ENCODE measurements around the gene AXIN1. TPM values are rescaled to one million over a fixed set of nuclear protein-coding genes. Genes with fewer than 3 reads are reported as not detected.
"Not testable (repeated sequence)": the region's sequence is repeated elsewhere in the genome, so short reads cannot be mapped to it uniquely, and the experiment has no call there.

AXIN1 gene
- polyA plus RNA-seq, 4 donors: 16.9 to 23.0 (median 17.6) TPM

DNA sequence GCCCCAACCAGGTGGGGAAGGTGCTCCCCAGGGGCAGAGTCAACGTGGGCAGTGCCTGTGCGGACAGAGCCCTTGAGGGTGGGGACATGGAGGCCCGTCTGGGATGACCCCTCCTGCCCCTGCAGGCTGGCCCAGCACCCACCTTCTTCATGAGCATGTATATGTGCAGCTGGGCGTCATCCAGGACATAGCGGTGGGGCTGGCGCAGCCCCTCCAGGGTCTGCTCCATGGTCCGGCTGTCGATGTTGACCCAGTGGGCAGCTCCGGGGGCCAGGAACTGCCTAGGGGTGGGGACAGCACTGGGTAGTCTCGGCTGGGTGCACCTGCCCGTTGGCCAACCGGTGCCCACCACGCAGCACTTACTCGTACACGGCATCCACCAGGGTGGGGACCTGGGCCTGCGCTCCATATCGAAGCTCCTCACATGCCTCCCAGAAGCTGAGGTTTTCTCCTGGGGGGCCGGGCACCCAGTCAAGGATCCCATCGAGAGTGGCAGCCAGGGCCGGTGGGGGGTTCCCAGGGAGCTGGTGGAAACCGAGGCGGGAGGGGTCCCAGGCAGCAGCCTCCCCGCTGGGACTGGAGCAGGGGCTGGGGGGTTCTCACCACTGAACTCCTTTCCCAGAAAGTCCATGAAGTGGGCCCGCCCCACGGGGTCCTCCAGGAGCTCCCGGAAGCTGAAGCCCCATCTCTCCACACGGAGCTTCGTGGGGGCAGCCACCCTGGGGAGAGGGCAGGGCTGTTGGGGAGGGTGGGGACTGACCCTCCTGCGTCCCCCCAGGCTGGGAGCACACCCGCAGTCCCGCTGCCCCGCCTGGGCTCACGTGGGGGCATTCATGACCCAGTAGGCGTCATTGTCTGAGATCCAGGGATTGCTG, 81.9 kb downstream of the AXIN1 start:
- DNase-seq (ENCODE audit: low read depth in 4 of 4, low spot score in 3 of 4): no peak

DNA sequence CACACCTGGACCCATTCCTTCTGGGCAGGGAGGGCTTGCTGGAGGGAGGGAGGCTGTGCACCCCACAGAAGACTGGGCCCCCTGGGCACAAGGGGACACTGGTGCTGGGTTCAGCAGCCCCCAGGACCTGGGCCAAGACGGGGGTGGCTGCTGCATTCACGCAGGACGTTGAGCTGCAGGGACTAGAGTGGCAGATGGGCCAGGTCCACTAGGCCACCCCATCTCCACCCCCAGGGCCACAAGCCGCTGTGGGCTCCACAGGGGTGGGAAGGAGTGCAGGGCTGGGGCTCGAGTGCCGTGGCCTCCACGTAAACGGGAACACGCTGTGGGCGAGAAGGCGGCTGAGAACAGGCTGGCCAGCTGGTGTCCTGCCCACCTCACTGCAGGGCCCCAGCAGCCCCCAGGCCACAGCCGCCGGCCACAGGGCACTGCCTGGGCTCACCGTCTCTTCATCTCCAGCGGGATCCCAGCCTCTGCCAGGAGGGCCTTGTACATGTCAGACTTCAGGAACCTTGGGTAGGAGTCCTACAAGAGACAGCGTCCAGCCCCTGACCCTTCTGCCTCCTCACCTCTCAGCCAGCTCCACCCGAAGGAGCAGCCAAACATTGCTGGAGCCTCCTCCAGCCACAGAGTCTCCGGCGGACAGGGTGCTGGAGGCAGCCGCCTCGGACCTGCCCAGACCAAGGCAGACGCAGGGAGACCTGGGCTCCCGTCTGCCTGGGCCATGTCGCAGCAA, 83.3 kb downstream of the AXIN1 start:
- no peak for DNase-seq (ENCODE audit: low read depth in 4 of 4, low spot score in 3 of 4)

DNA sequence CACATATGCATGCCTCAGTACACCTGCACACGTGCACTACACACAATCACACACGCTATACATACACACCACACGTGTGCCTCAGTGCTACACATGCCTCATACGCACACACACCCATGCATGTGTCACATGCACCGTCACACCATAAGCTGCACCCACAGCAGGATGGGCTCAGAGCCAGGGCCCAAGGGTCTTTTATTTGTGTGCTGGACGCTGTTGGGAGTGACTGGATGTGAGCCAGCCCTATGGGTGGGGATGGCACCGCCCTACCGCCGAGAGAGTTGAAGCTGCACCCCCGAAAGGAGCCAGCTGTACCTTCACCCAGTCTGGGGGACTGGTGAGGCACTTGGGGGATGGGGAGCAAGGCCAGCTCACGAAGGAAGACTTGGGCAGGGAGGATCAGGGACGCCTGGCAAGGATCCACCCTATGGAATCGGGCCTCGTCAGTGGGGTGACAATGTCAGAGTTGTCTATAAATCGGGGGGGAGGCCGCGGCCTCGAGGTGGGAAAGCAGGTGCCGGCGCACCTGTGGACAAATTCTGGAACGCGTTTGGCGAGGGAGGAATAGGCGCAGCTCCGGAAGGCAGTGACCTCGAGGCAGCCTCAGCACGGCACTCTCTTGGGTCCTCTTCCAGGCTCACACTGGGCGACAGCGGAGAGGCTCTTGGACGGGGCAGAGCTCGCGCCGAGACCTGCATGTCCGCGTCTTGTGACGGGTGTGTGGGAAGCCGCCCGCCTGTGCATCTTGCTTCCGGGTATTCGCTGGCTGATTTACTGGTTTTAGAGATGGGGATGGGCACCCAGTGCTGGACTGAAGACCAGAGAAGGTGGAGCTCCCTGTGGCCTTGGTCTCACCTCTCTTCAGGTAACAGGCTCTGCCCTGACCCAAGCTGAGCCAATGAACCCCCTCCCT, 84.1 kb downstream of the AXIN1 start:
- no peak for DNase-seq (ENCODE audit: low read depth in 4 of 4, low spot score in 3 of 4)

DNA sequence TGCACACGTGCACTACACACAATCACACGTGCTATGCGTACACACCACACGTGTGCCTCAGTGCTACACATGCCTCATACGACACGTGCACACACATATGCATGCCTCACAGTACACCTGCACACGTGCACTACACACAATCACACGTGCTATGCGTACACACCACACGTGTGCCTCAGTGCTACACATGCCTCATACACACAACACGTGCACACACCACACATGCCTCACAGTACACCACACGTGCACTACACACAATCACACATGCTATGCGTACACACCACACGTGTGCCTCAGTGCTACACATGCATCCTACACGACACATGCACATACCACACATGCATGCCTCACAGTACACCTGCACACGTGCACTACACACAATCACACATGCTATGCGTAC, 85.0 kb downstream of the AXIN1 start:
- not testable (repeated sequence) for DNase-seq (ENCODE audit: low read depth in 4 of 4, low spot score in 3 of 4)

DNA sequence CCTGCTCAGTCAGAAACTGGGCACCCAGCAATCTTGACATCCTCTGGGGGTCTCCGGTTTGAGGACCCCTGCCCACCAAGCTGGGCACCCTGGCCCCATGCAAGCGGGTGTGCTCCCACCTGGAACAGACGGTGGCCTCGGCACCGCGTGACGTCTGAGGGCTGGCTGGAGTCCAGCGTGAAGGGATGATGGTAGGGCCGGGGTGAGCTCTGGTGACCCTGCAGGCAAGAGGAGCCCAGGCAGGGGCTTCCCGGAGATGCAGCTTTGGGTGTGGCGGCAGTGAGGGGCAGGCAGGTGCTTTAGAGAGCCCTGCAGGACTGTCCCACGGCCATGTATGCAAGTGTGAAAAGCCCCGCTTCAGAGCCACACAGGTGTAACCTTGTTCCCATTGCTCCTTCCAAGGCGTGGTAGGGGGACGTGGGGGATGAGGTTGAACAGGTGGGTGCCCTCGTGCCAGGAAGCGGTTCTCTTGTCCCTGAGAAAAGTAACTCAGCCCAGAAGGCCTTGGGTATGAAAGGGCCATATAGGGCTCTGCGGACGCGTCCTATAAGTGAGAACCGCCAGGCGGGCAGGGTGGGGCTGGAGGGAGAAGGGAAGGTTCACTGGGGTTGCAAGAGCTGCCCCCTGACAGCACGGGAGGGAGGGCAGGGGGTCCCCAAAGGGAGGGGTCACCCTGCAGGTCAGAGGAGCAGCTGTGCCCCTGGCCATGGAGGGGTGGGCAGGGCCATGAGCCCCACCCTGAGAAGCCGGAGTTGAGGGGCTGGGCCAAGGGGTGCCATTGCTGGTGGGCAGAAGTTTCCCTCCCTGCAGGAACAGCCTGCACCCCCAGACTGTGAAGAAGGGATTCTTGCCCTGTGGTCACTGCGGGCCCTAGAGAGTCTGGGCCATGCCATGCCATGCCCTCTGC, 86.0 kb downstream of the AXIN1 start:
- no peak for DNase-seq (ENCODE audit: low read depth in 4 of 4, low spot score in 3 of 4)

DNA sequence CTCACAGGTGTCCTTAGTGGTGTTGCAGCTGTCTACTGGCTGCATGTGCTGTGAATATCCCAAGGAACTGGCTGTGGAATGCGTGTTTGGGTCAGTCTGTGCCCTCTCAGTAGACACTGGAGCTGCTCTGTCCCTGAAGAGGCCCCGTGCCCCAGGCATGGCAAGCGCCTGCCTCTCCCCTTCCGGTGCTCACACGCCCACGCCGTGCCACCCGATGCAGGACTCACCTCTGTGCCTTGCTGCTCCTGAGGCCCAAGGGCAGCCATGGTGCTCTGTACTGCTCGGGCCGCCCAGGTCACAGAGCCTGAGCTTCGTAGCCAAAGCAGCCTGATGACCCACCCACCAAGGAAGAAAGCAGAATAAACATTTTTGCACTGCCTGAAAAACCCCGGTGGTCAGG, 86.8 kb downstream of the AXIN1 start:
- no peak for DNase-seq (ENCODE audit: low read depth in 4 of 4, low spot score in 3 of 4)

DNA sequence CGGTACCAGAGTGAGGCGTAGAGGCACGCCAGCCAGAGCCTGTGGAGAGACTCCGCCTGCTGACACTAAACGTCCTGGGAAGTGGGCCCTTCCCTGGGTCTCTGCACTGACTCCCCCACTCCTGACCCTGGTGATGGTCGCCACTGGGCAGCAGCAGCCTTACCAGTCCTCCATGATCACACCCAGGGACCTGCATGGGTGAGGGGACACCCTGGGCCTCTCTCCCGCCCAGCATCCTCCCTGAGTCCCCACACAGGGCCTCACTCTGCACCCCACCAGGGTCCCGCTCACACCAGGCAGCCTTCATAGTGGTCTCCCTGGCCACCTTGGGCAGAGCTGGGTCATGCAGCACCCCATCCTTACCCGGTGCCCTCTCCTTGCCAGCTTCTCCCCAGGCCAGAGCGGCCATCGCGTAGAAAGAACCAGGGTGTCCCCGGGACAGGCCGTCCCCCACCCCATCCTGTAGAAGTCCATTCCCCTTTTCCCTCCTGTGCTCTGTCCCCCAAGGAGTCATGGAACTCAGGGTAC, 87.5 kb downstream of the AXIN1 start:
- no peak for DNase-seq (ENCODE audit: low read depth in 4 of 4, low spot score in 3 of 4)

DNA sequence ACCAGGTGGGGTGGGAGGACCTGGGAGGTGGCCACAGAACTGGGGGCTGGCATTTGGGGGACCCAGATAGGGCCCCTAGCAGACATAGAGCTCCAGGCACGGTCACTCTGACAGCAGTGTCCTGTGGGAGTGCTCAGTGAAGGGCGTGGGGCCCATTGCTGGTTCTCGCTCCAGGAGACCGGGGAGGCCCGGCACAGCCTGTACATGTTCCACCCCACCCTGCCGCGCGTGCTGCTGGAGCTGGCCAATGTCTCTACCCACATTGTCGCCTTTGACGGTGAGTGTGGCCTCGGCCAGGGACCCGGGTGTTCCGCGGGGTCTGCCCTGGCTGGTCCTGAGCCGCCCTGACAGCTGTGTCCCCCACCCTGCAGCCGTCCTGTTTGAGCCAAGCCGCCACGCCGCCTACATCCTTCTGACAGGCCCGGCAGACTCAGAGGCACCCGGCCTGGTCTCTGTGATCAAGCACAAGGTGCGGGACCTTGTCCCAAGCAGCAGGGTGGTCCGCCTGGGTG, 88.0 kb downstream of the AXIN1 start:
- no peak for DNase-seq (ENCODE audit: low read depth in 4 of 4, low spot score in 3 of 4)

DNA sequence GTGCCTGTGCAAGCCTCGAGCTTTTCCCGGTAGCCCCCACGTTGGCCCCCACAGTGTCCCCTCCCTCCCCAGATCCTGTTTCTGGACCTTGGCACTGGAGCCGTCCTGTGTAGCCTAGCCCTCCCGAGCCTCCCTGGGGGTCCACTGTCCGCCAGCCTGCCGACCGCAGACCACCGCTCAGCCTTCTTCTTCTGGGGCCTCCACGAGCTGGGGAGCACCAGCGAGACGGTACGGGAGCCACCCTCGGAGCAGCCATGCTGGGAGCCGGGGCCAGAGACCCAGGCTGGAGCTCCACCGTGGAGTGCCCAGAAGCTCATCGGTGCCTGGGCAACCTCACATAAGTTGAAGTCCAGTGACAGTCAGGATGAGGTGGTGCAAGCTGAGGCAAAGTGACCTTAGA, 88.6 kb downstream of the AXIN1 start:
- no peak for DNase-seq (ENCODE audit: low read depth in 4 of 4, low spot score in 3 of 4)

DNA sequence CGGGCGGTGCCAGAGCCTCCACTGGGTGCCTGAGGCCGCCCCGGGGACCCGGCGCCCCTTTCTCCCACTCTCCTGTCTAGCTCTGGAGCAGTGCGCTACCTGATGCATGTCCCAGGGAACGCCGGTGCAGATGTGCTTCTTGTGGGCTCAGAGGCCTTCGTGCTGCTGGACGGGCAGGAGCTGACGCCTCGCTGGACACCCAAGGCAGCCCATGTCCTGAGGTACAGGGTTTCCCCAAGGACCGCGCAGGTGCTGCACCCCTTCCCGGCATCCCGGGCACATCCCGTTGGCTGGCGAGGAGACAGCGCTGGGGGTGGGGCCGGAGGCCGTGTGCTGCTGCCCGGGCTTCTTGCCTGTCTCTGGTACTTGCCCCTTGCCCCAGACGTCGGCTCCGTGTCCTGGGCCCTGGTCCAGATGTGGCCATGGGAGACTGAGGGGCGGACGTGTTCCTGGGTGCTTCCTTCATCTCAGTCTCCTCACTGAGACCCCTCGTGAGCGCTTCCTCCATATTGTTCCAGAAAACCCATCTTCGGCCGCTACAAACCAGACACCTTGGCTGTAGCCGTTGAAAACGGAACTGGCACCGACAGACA, 89.2 kb downstream of the AXIN1 start:
- no peak for DNase-seq (ENCODE audit: low read depth in 4 of 4, low spot score in 3 of 4)

DNA sequence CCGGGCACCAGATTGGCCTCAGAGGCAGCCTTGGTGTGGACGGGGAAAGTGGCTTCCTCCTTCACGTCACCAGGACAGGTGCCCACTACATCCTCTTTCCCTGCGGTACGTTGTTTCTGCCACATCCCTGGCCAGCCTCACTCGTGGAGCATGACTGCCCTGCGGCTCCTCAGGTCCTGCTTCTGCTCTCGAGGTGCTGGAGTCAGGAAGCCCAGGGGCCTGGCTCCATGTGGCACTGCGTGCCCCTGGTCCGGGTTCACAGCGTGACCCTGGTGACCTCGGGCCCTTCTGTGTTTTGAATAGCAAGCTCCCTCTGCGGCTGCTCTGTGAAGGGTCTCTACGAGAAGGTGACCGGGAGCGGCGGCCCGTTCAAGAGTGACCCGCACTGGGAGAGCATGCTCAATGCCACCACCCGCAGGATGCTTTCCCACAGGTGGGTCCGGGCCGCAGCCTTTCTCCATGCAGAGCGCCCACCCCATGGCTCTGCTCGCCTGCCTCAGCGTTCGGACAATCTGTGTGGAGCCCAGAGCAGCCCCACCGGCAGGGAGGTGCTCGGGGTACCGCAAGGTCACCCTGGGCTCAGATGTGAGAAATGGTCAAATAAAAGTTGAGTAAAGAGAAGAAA, 90.3 kb downstream of the AXIN1 start:
- no peak for DNase-seq (ENCODE audit: low read depth in 4 of 4, low spot score in 3 of 4)

DNA sequence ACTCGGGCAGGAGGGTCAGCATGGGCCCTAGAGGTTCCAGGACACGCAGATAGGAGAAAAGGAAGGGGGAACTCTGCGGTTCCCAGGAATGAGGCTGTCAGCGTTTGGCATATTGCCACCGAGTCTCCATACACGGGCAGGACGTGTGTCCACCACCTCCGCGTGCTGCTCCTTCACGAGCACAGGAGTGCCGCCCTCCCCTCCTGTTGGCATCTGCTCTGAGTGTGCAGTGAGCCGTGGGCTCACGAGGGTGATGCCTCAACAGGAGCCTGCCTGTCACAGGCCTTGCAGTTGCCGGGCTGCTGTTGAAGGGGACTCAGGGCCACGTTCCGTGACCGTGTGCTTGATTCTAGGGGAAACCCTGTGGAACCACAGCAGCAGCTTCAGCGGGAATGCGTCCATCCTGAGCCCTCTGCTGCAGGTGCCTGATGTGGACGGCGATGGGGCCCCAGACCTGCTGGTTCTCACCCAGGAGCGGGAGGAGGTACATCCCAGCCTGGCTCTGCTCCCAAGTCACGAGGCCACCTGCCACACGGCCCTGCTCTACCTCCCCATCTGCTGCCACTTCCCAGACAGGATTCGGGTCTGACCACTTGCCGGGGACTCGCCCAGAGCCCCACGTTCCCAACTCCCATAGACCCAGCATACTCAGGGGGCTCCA, 91.4 kb downstream of the AXIN1 start:
- DNase-seq (ENCODE audit: low read depth in 4 of 4, low spot score in 3 of 4): no peak

DNA sequence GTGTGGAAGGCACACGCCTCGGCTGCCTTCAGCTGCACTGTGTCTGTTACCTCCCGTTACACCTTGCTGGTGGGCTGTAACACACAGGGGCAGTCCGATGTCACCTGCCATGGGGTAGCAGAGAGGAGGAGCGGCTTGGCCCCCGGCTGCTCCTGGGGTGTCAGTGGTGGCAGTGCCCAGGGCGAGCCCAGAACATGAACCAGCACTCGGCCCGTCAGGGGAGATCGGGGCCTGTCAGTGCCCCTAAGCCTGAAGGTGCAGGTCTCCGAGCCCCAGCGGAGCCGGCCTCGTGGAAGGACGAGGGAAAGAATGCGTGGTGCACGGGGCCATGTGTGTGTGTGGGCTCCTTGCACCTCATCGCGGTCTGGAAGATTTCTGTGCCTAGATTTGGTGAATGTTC, 92.2 kb downstream of the AXIN1 start:
- no peak for DNase-seq (ENCODE audit: low read depth in 4 of 4, low spot score in 3 of 4)

DNA sequence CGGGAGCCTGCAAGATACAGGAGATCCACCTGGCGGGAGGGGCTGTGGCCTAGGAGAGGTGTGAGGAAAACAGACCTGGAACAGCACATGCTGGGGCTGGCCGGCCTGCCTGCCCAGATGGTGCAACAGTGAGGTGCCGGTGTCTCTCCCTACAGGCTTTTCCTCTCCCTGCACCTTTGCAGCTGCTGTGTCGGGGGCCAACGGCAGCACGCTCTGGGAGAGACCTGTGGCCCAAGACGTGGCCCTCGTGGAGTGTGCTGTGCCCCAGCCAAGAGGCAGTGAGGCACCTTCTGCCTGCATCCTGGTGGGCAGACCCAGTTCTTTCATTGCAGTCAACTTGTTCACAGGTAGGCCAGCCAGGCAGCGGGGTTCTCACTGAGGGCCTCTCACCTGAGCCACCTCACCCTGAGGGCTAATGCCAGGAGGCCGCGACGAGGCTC, 92.7 kb downstream of the AXIN1 start:
- no peak for DNase-seq (ENCODE audit: low read depth in 4 of 4, low spot score in 3 of 4)

DNA sequence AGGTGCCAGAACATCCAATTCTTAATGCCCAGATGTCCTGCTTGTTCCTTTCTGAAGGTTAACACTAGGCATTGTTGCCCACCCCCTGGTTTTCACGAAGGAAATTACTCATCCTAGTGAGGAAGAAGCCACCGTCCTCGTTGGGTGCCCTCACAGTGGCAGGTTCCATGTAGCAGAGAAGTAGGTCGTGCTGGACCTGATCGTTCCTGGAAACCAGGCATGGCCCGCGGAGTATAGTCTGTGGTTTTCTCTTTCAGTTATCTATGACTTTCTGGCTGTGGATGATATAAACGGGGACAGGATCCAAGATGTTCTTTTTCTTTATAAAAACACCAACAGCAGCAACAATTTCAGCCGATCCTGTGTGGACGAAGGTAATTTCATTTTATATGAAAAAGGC, 93.3 kb downstream of the AXIN1 start:
- no peak for DNase-seq (ENCODE audit: low read depth in 4 of 4, low spot score in 3 of 4)

DNA sequence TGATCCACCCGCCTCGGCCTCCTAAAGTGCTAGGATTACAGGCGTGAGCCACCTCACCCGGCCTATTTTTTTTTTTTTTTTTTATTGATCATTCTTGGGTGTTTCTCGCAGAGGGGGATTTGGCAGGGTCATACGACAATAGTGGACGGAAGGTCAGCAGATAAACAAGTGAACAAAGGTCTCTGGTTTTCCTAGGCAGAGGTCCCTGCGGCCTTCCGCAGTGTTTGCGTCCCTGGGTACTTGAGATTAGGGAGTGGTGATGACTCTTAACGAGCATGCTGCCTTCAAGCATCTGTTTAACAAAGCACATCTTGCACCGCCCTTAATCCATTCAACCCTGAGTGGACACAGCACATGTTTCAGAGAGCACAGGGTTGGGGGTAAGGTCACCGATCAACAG, 94.4 kb downstream of the AXIN1 start:
- DNase-seq (ENCODE audit: low read depth in 4 of 4, low spot score in 3 of 4): not testable (repeated sequence)

DNA sequence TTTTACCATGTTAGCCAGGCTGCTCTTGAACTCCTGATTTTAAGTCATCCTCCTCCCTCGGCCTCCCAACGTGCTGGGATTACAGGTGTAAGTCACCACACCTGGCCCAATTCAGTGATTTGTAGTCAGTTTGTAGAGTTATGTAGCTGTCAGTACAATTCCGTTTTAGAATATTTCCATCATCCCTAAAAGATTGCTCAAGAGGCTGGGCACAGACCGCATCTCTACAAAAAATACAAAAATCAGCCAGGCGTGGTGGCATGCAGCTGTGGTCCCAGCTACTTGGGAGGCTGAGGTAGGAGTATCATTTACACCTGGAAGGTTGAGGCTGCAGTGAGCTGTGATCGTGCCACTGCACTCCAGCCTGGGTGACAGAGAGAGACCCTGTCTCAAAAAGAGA, 97.3 kb downstream of the AXIN1 start:
- no peak for DNase-seq (ENCODE audit: low read depth in 4 of 4, low spot score in 3 of 4)

DNA sequence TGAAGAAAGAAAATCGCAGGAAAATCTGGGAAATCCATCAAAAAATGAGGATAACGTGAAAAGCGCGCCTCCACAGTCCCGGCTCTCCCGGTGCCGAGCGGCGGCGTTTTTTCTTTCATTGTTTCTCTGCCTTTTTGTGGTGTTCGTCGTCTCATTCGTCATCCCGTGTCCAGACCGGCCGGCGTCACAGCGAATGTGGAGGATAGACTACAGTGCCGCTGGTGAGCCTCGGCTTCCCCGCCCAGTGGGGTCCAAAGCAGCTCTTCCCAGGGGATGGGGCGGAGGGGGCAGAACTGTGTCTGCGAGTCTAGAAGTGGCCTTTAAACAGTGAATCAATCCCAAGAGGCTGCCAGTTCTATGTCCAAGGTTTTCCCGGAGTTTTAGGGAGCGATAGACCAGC, 98.1 kb downstream of the AXIN1 start:
- no peak for DNase-seq (ENCODE audit: low read depth in 4 of 4, low spot score in 3 of 4)
